Vagina (tissue), 2 donors: ENCODE measurements around the gene DISP3. TPM values are rescaled to one million over a fixed set of nuclear protein-coding genes. Genes with fewer than 3 reads are reported as not detected.

ENCODE experiments used
- DNase-seq, 2 donors: peaks; one replicate each; pipeline ENCODE4 v3.0.0-alpha.2; 2017; ENCODE audit errors: extremely low spot score in 2 of 2
- H3K27ac ChIP-seq: fragments of 200-600 bp; sonication (generic); one replicate; pipeline ENCODE4 v1.5.1; 2019
- H3K27me3 ChIP-seq: fragments of 200-600 bp; sonication (generic); one replicate; pipeline ENCODE4 v1.5.1; 2019
- H3K36me3 ChIP-seq, 2 donors: fragments of 200-600 bp; sonication (generic); one replicate each; pipeline ENCODE4 v1.5.1; 2017 to 2019
- H3K4me1 ChIP-seq: fragments of 200-600 bp; sonication (generic); one replicate; pipeline ENCODE4 v1.5.1; 2019
- H3K4me3 ChIP-seq, 2 donors: fragments of 200-600 bp; sonication (generic); 1 replicate in 1 of 2; 2 replicates in 1 of 2; pipeline ENCODE4 v1.5.1; 2016 to 2019
- H3K9me3 ChIP-seq: fragments of 200-600 bp; sonication (generic); one replicate; pipeline ENCODE4 v1.5.1; 2019
- CTCF ChIP-seq, 3 experiments: fragments of 450-650 bp in 2 of 3; fragments of 200-600 bp in 1 of 3; sonication (generic) in 1 of 3; IDR thresholded peaks; one replicate each; pipeline ENCODE4 v1.5.1; 2017 to 2019; ENCODE audit warnings: antibody characterized with exemption in 3 of 3, mild to moderate bottlenecking in 2 of 3, moderate library complexity in 2 of 3
- POLR2A ChIP-seq, 2 donors: fragments of 450-650 bp; IDR thresholded peaks; one replicate each; pipeline ENCODE4 v1.6.1; 2017; ENCODE audit warnings: antibody characterized with exemption in 2 of 2, mild to moderate bottlenecking in 2 of 2, moderate library complexity in 2 of 2
- POLR2AphosphoS5 ChIP-seq, 2 donors: sonication (generic); formaldehyde crosslinking; IDR thresholded peaks; one replicate each; pipeline ENCODE4 v1.9.0; 2017; ENCODE audit warnings: antibody characterized with exemption in 2 of 2, mild to moderate bottlenecking in 2 of 2, low read depth in 1 of 2; ENCODE audit not compliant: insufficient read depth in 1 of 2
- intact Hi-C: fragments of 100-400 bp; cut with DNase I; formaldehyde crosslinking; loops from one replicate; pipeline ENCODE4 v1.15.1; 2023
- total RNA-seq: library from RNA; depleted of rRNA; stranded (reverse); fragments of >200 nt; gene quantifications from one replicate; pipeline ENCODE4 v1.2.3, GENCODE V29; 2016

The DISP3 gene
- total RNA-seq, 1 donor from 2014 or later, result not detected

- TF ChIP-seq POLR2A (IDR thresholded peaks at IDR 0.05) (no peak), CTCF (IDR thresholded peaks at IDR 0.05) (no peak), POLR2AphosphoS5 (IDR thresholded peaks at IDR 0.05; ENCODE audit: insufficient read depth in 1 of 2, low read depth in 1 of 2) (no peak)
- Histone ChIP-seq H3K36me3 (no peaks in the 10 kb centered on the region), H3K27ac (no peak overlapping the region), H3K27me3 (no peaks in the 10 kb centered on the region), H3K4me3 (no peak overlapping the region), H3K4me1 (no peaks in the 10 kb centered on the region), H3K9me3 (no peaks in the 10 kb centered on the region)
- DNase-seq, result no peak
- intact Hi-C loops, result no loop called here
Measured at GRCh38 chr1:11434501-11434900, 44.5 kb upstream of the DISP3 start.

GRCh38 chr1:11434926-11435325 lies 44.0 kb upstream of the DISP3 start:
- intact Hi-C loops, result no loop called here

GRCh38 chr1:11438996-11439395 lies 40.0 kb upstream of the DISP3 start:
- no peak for DNase-seq
- intact Hi-C loops, result no loop called here
- TF ChIP-seq POLR2A (IDR thresholded peaks at IDR 0.05) (no peak), CTCF (IDR thresholded peaks at IDR 0.05) (no peak), POLR2AphosphoS5 (IDR thresholded peaks at IDR 0.05; ENCODE audit: insufficient read depth in 1 of 2, low read depth in 1 of 2) (no peak)
- H3K9me3 ChIP-seq, result no peaks in the 10 kb centered on the region
- no peak overlapping the region for H3K27ac ChIP-seq
- H3K4me1 ChIP-seq, result no peaks in the 10 kb centered on the region
- no peaks in the 10 kb centered on the region for H3K36me3 ChIP-seq
- no peak overlapping the region for H3K4me3 ChIP-seq
- no peaks in the 10 kb centered on the region for H3K27me3 ChIP-seq

More at GRCh38 chr1:11434926-11435325, 44.0 kb upstream of the DISP3 start:
- Histone ChIP-seq H3K4me1 (no peaks in the 10 kb centered on the region), H3K27ac (no peak overlapping the region), H3K9me3 (no peaks in the 10 kb centered on the region), H3K4me3 (no peak overlapping the region), H3K36me3 (no peaks in the 10 kb centered on the region), H3K27me3 (no peaks in the 10 kb centered on the region)
- TF ChIP-seq POLR2A (IDR thresholded peaks at IDR 0.05), result no peak
- DNase-seq, result no peak

GRCh38 chr1:11441211-11441952 lies 37.6 kb upstream of the DISP3 start:
- no peaks in the 10 kb centered on the region for H3K9me3 ChIP-seq
- no peaks in the 10 kb centered on the region for H3K27me3 ChIP-seq
- H3K27ac ChIP-seq, result no peak overlapping the region
- no peak for DNase-seq
- TF ChIP-seq POLR2AphosphoS5 (IDR thresholded peaks at IDR 0.05; ENCODE audit: insufficient read depth in 1 of 2, low read depth in 1 of 2) (no peak), POLR2A (IDR thresholded peaks at IDR 0.05) (no peak), CTCF (IDR thresholded peaks at IDR 0.05) (no peak)
- no peaks in the 10 kb centered on the region for H3K36me3 ChIP-seq
- no peaks in the 10 kb centered on the region for H3K4me1 ChIP-seq
- intact Hi-C loops, result no loop called here
- H3K4me3 ChIP-seq, result no peak overlapping the region

- intact Hi-C loops, result no loop called here
Measured at GRCh38 chr1:11443043-11443442, 35.9 kb upstream of the DISP3 start.

More at GRCh38 chr1:11443043-11443442, 35.9 kb upstream of the DISP3 start:
- Histone ChIP-seq H3K27me3 (no peaks in the 10 kb centered on the region), H3K9me3 (no peaks in the 10 kb centered on the region), H3K36me3 (no peaks in the 10 kb centered on the region), H3K27ac (no peak overlapping the region), H3K4me1 (no peaks in the 10 kb centered on the region), H3K4me3 (no peak overlapping the region)
- DNase-seq, result no peak
- TF ChIP-seq CTCF (IDR thresholded peaks at IDR 0.05), result no peak
- no peak for TF ChIP-seq POLR2A (IDR thresholded peaks at IDR 0.05)
- no peak for TF ChIP-seq POLR2AphosphoS5 (IDR thresholded peaks at IDR 0.05; ENCODE audit: insufficient read depth in 1 of 2, low read depth in 1 of 2)
